ENCODE measurements around the gene C7orf57.

GRCh38 chr7:48102530-48102929, 67.2 kb downstream of the C7orf57 start:
- TF ChIP-seq CTCF (conservative IDR thresholded peaks at IDR 0.05; ENCODE audit: low read depth in 2 of 2) (no peak), REST (IDR thresholded peaks at IDR 0.05; ENCODE audit: unreplicated experiment) (no peak), CREB1 (CRISPR knock-in tag; IDR thresholded peaks at IDR 0.05; ENCODE audit: low read depth) (no peak), ZNF331 (CRISPR knock-in tag; IDR thresholded peaks at IDR 0.05; ENCODE audit: low read depth) (no peak), POLR2AphosphoS5 (IDR thresholded peaks at IDR 0.05; ENCODE audit: low read depth) (no peak)
